ENCODE measurements around the gene PPFIA3.
"Not testable (repeated sequence)": the region's sequence is repeated elsewhere in the genome, so short reads cannot be mapped to it uniquely, and the experiment has no call there.

The PPFIA3 gene

GRCh38 chr19:49123285-49123684 is 3.9 kb downstream of the PPFIA3 start:
- DNase-seq (ENCODE audit: low read depth in 2 of 2), result not testable (repeated sequence)

- DNase-seq (ENCODE audit: low read depth in 2 of 2), result no peak
Observed at GRCh38 chr19:49125025-49125731, 5.8 kb downstream of the PPFIA3 start.

GRCh38 chr19:49126575-49126974 is 7.2 kb downstream of the PPFIA3 start:
- no peak for DNase-seq (ENCODE audit: low read depth in 2 of 2)

- not testable (repeated sequence) for DNase-seq (ENCODE audit: low read depth in 2 of 2)
Observed at GRCh38 chr19:49127225-49127624, 7.9 kb downstream of the PPFIA3 start.

- peak; percentile 83 to 90 for DNase-seq (ENCODE audit: low read depth in 2 of 2)
Observed at GRCh38 chr19:49127674-49128544, 8.6 kb downstream of the PPFIA3 start.

GRCh38 chr19:49128545-49129237 is 9.3 kb downstream of the PPFIA3 start:
- no peak for DNase-seq (ENCODE audit: low read depth in 2 of 2)

- no peak for DNase-seq (ENCODE audit: low read depth in 2 of 2)
Observed at GRCh38 chr19:49129238-49129583, 9.9 kb downstream of the PPFIA3 start.

GRCh38 chr19:49130325-49130724 is 11.0 kb downstream of the PPFIA3 start:
- no peak for DNase-seq (ENCODE audit: low read depth in 2 of 2)

GRCh38 chr19:49132974-49133609 is 13.7 kb downstream of the PPFIA3 start:
- DNase-seq (ENCODE audit: low read depth in 2 of 2), result no peak

- peak in 1 of 2 donors; percentile 49 for DNase-seq (ENCODE audit: low read depth in 2 of 2)
Observed at GRCh38 chr19:49133621-49134454, 14.5 kb downstream of the PPFIA3 start.

GRCh38 chr19:49135686-49136085 is 16.3 kb downstream of the PPFIA3 start:
- DNase-seq (ENCODE audit: low read depth in 2 of 2), result no peak

GRCh38 chr19:49136771-49137171 is 17.4 kb downstream of the PPFIA3 start:
- no peak for DNase-seq (ENCODE audit: low read depth in 2 of 2)

- no peak for DNase-seq (ENCODE audit: low read depth in 2 of 2)
Observed at GRCh38 chr19:49140951-49141350, 21.6 kb downstream of the PPFIA3 start.

- no peak for DNase-seq (ENCODE audit: low read depth in 2 of 2)
Observed at GRCh38 chr19:49141352-49141751, 22.0 kb downstream of the PPFIA3 start.

- peak; percentile 66 to 76 for DNase-seq (ENCODE audit: low read depth in 2 of 2)
Observed at GRCh38 chr19:49142866-49143335, 23.6 kb downstream of the PPFIA3 start.

- DNase-seq (ENCODE audit: low read depth in 2 of 2), result peak; percentile 48 to 63
Observed at GRCh38 chr19:49145573-49146407, 26.4 kb downstream of the PPFIA3 start.

- DNase-seq (ENCODE audit: low read depth in 2 of 2), result not testable (repeated sequence)
Observed at GRCh38 chr19:49146408-49146770, 27.0 kb downstream of the PPFIA3 start.

GRCh38 chr19:49148044-49148682 is 28.8 kb downstream of the PPFIA3 start:
- no peak for DNase-seq (ENCODE audit: low read depth in 2 of 2)

Data from stimulated activated CD8-positive, alpha-beta memory T cell treated with anti-CD3 and anti-CD28 coated beads, Interleukin-15, amount 100 ng/mL, for 48 hours (primary cell).